DMS153 (cell line): ENCODE results near the gene PCMT1.
"Not testable (repeated sequence)": the region's sequence is repeated elsewhere in the genome, so short reads cannot be mapped to it uniquely, and the experiment has no call there.

Experiments
- DNase-seq: peaks from one replicate; lab custom pipeline; 2025; lab: John Stamatoyannopoulos, UW

Gene PCMT1

GRCh38 chr6:149820506-149820905, 71.0 kb downstream of the PCMT1 start:
- DNase-seq = no peak

GRCh38 chr6:149821492-149821891, 72.0 kb downstream of the PCMT1 start:
- DNase-seq = no peak

GRCh38 chr6:149823013-149823412, 73.5 kb downstream of the PCMT1 start:
- no peak for DNase-seq

- no peak for DNase-seq
These were observed 75.8 kb downstream of the PCMT1 start for GRCh38 chr6:149825292-149825691.

- no peak for DNase-seq
These were observed 81.3 kb downstream of the PCMT1 start for GRCh38 chr6:149830731-149831307.

DNA sequence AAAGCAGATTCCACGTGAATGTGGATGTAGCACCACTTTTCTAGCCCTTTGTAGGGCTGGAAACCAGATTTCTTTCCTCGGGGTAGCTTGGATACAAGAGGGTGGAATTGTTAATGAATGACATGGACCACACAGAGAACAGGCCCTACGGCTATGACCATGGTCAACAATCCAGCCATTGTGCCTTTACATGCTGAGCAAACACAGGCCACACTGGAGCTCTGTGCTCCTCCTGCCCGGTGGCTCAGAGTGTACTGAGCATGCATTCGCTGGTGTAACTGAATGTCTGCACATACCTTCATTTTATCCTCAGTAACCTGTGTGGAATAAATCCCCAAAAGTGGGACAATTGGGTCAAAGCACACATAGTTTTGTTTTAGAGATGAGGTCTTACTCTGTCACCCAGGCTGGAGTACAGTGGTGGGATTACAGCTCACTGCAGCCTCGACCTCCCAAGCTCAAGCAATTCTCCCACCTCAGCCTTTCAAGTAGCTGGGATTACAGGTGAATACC, 81.8 kb downstream of the PCMT1 start:
- no peak for DNase-seq

- DNase-seq = no peak
These were observed 84.1 kb downstream of the PCMT1 start for GRCh38 chr6:149833651-149834050.

DNA sequence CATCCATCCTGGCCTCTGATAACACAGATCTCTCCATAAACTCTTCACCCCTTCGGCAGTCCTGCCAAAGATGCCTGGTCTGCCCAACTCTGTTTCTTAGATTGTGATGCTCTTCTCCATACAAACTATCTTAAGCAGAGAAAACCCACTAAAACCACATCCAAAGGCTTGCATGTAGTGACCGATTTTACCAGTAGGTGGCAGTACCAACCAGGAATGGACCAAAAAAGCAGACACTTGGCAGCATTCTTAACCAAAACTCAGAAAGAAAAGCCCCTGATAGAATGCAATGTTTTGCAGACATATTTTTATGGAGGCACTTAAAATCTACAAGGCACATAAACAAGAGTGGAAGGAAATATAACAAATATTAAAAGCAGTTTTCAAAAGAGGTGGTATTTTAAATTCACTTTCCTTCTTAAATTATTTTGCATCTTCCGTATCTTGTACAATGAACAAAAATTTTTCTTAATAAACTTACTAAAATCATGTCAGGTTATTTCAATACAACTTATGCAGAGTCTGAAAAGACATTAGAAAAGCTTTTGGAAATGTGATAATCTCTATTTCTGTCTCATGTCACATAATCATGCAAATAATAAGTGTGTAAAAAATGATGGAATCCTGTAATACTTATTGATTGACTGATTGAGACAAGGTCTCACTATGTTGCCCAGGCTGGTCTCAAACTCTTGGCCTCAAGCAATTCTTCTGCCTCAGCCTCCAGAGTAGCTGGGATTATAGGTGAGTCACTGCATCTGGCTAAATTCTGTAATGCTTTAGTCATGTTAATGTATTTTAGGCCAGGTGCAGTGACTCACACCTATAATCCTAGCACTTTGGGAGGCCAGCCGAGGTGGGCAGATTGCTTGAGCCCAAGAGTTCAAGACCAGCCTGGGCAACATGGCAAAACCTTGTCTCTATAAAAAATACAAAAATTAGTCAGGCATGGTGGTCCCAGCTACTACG, 85.3 kb downstream of the PCMT1 start:
- DNase-seq = no peak

DNA sequence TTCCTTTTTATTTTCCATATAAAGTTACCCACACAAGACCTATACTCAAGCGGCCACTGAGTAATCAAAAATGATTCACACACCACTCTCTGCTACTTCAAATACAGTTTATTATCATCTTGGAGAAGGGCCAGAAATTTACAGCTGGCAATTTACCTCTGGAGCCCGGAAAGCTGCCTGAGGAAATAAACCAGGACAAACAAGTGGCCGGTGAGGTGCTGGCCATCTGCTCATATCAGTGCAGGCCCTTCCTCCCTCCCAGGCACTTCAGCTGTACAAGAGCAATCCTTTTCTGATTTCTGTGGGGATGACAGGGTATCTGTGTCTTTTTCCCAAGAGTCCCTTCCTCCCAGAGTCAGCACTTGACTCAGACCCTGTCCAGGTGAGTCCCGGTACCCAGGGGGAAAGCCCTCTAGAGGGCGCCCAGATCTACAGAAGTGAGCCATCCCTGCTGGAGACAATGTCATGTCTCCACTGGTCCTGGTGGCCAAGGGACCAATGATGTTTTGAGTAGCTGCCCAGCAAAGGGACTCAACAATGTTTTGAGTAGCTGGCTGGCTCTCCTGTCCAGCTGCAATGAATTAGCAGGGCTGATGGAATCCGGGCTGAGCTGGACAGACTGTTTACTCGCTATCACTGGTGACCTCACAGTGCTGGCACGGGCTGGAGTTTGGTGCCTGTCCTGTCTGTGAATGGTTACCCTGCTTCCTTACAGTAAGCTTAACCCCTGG, 91.0 kb downstream of the PCMT1 start:
- DNase-seq = peak; percentile 98

GRCh38 chr6:149842331-149842730, 92.8 kb downstream of the PCMT1 start:
- no peak for DNase-seq

DNA sequence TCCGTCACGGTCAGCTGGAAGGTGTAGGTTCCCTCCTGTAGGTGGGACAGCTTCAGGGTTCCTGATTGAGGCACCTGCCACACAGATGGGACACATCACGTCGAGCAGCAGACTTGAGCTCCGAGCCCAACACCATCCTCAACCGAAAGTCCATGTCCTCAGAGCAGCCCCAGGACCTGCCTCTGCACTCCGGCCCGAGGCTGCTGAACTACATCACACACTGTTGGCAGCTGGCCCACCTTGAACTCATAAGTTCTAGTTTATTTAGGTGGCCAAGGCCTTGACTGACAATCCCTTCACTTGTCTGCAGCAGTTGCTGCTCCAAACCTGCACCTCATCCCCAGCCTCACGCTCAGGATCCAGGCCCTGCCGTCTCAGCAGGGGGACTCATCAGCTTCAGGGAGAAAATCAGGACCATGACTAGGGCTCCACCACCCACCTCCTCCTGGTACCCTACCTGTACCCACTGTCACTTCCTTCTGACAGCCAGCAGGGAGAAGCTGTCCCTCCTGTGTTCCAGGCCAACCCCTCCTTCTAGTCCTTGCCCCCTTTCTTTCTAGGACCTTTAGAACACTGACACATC, 93.6 kb downstream of the PCMT1 start:
- DNase-seq = no peak

- not testable (repeated sequence) for DNase-seq
These were observed 94.5 kb downstream of the PCMT1 start for GRCh38 chr6:149844036-149844435.

DNA sequence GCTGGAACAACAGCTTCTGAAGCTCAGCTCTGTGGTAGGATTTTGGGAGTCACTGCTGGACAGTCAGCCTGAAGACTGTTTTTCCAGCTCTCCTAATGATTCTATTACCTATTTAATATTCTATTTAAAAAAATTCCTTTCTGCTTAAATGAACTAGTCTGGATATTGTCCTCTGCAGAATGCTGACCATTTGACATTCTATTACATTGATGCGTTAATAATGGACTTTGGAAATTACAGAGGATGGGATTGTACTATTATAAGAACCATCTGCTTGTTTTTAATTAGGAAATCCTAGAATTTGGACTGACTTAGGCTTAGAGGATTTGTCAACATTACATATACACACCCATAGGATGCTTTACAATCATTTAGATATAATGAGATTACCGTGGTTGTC, 94.9 kb downstream of the PCMT1 start:
- DNase-seq = no peak

GRCh38 chr6:149845549-149845948, 96.0 kb downstream of the PCMT1 start:
- no peak for DNase-seq

DNA sequence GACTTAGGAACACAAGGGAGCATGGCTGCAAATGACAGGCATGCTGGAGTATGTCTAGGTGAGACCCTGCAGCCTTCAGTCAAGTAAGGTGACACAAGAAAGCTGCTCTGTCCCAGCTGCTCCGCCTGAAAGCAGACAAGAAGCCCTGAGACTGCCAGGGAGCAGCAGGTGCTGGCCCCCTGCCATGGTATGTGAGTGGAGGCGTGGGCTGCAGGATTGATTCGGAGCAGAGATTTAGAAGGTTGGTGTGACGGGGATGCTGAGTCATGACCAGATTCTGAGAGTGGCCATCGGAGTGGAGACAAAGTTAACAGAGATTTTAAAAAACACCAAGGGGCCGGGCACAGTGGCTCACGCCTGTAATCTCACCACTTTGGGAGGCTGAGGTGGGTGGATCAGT, 96.8 kb downstream of the PCMT1 start:
- no peak for DNase-seq

DNA sequence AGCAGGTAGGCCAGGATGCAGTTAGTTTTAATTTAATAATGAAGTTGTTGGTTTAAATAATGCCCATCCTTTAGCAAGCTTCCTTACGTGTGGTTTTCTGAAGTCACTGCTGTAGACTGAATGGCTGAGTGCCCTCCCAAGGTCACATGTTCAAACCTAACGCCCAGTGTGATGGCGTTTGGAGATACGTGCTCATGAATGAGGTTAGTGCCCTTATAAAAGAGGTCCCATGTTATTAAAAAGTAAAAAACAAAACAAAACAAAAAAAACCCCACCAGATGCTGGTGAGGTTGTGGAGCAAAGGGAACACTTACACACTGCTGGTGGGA, 98.4 kb downstream of the PCMT1 start:
- DNase-seq = no peak

DNA sequence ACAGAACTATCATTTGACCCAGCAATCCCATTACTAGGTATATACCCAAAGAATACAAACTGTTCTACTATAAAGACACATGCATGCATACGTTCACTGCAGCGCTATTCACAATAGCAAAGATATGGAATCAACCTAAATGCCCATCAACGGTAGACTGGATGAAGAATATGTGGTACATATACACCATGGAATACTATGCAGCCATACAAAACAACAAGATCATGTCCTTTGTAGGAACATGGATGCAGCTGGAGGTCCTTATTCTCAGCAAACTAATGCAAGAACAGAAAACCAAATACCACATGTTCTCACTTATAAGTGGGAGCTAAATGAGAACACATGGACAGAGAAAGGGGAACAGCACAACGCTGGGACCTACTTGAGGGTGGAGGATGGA, 98.8 kb downstream of the PCMT1 start:
- DNase-seq = not testable (repeated sequence)

GRCh38 chr6:149851461-149852110, 102.0 kb downstream of the PCMT1 start:
- no peak for DNase-seq

- DNase-seq = peak; percentile 93
These were observed 102.6 kb downstream of the PCMT1 start for GRCh38 chr6:149852180-149852579.

DNA sequence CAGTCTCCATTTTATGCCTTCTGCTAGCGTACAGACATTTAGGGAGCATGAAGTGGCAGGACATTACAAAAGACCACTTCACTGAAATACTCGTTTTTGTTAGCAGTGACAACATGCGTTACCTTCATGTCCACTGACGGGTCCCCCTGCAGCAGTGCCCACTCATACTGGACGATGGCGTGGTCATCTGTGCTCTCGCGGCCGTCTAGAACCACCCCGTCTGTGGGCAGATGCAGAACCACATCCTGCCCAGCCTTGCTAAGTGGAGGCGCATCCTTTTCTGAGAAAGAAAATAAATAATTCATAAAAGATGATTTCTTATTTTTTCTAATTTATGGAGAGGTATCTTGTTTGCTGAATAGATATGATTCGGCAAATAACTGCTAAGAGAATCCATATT, 103.3 kb downstream of the PCMT1 start:
- DNase-seq = no peak

- not testable (repeated sequence) for DNase-seq
These were observed 104.5 kb downstream of the PCMT1 start for GRCh38 chr6:149854017-149854416.

DNA sequence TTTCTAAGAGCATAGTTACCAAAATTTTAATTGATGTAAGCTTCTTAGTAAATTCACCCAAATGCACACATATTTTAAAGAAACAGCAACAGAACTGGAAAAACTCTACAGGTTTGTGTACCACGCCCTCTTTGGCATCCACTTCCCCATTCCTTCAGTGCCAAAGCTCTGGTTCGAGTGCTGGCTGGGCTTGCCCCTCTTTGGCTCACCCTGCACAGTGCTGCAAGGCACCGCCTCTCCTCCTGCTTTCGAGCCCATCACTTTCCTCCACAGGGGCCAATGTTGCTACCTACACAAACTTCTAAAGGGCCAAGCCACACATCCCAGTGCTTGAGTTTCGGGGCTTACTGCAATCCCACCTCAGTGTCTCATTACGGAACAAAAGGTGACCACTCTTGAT, 105.0 kb downstream of the PCMT1 start:
- DNase-seq = no peak
